Activated CD4-positive, alpha-beta T cell treated with anti-CD3 and anti-CD28 coated beads, Interleukin-2, Interleukin-4, amounts not matched to agents 100 ng/mL and 50 ng/mL, durations not matched to agents 16 hours and 8 hours (primary cell): ENCODE results near the gene KCTD21.
"Not testable (repeated sequence)": the region's sequence is repeated elsewhere in the genome, so short reads cannot be mapped to it uniquely, and the experiment has no call there.

ENCODE experiments used
- DNase-seq: peaks from one replicate; pipeline ENCODE4 v3.0.0-alpha.2; 2020; ENCODE audit warnings: low spot score

KCTD21 gene

DNA sequence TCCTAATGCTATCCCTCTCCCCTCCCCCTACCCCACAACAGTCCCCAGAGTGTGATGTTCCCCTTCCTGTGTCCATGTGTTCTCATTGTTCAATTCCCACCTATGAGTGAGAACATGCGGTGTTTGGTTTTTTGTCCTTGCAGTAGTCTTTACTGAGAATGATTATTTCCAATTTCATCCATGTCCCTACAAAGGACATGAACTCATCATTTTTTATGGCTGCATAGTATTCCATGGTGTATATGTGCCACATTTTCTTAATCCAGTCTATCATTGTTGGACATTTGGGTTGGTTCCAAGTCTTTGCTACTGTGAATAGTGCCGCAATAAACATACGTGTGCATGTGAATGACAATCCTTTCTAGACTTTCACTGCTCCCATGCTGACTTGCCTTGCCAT lies 12.6 kb downstream of the KCTD21 start:
- DNase-seq: not testable (repeated sequence)

DNA sequence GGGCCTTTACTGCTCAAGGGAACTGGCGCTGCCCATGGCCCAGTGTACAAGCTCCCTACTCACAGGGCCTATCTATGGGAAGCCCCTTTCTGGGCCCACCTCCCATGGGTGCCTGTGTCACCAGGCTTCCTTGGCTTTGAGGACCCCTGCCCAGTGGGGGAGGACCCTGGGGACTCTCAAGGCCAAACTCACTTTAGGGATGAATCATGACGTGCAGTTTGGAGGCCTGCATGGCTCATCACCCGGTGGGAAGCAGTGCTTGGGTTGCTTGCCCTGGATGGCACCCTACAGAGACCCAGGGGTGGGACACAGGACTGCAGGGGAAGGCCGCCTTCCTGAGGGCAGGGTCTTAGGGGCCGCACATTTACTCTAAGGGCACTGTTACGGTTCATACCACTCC lies 16.5 kb downstream of the KCTD21 start:
- no peak for DNase-seq

DNA sequence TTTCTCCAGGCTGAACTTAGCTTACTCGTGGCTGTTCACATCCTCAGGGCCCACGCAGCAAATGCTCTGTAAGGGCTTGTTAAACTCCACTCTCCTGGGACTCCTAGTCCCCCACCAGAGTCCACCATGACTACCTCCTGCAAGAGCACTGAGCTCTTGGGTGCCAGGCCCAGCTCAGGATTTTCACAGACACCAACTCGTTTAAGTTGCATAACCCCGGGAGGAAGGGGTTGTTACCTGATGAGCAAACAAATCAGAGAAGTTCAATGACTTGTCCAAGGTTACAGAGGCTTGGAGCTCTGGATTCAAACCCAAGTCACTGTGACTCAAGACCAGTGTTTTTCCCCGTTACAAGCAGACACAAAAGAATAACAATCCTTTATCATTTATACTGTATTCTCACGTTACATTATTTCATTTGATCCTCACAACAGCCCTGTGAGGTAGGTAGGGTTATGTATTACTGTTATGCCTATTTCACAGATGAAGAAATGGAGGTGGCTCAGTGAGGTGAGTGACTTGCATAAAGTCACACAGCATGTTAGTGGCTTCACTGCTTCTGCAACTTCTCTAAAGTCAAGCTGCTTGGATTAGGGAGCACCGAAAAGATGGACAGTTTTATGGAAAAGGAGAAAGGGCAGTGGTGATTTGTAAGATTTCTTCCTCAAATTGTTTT lies 17.4 kb downstream of the KCTD21 start:
- DNase-seq: no peak

DNA sequence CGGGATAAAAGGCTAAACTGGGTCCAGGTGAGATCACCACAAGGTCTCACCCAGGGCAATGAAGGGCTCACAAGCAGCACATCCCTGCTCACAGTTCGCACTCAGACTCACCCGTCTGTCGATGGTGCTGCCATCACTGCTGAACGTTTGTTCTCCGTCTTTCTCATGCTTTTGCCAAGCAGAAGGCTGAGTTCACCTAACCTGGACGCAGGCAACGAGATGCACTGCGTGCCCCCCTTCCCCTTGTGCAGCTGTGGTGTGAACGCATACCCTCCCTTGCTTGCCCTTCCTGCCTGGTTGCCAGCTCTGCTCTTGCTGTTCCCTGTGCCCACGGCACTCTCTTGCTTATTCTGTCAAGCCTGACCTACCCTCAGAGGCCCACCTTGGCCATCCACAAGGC lies 18.0 kb downstream of the KCTD21 start:
- no peak for DNase-seq

DNA sequence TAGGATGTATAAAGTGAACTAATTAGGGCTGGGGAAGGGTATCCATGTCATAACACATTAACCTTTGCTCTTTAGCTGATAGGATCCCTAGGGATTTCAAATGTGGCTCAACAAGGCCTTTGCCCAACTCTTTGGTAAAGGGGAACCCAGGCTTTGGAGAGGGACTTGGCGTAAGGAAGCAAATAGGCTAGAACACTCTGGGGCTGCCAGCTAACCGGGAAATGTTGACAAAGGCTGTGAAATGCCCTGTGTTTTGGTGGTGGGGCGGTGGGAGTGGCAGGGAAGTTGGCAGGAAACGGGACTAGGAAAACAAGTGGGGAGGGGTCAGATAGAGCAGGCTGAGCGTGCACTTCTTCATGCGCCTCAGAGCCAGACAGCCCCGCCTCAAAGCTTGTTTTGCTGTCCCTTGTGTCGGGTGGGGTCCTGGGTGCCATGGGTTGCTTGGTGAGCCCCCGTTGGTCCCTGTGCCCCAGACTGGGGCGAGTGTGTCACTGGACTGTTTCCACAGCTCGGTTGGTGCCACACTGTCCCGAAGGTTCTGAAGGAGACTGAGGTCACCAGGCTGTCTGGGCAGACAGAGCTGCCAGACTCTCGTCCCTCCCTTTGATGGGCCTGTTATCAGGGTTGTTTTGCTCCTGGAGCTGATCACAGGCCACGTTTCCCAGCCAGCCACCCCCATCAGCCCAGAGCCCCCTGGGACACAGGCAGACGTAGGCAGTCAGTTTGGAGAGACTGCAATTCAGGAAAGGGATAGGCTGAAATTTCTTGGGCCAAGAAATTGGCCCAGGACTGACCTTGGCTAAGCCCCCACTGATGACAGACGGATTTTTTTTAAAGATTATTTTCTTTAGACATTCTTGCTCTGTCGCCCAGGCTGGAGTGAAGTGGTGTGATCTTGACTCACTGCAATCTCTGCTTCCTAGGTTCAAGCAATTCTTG lies 19.6 kb downstream of the KCTD21 start:
- DNase-seq: no peak

DNA sequence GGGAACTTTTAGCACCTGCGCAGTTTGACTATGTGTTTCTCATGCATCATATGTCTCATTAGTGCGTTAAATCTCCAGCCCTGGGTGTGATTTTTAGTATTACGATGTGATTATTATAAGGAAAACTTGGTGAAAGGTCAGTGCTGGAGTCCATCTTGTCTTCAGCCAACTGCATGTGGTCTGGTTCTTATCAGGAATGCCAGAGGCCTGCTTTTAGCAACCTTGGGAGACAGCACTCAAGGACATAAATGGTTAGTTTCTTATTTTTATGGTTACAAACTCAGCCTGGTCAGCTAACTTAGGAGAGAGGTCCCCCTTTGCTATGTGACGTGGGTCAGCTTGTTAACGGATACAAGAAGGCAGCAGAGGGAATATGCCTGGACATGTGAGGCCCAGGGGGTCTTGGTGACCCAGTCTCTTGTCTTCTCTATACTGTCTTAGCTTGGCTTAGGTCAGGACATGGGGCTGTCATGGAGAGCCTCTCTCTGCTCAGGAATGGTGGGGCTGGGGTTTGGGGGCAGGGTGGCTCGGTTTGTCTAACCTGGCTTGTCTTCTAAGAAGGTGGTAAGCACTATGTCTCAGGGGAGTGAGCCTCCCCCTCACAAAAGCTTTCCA lies 21.5 kb downstream of the KCTD21 start:
- DNase-seq: no peak

DNA sequence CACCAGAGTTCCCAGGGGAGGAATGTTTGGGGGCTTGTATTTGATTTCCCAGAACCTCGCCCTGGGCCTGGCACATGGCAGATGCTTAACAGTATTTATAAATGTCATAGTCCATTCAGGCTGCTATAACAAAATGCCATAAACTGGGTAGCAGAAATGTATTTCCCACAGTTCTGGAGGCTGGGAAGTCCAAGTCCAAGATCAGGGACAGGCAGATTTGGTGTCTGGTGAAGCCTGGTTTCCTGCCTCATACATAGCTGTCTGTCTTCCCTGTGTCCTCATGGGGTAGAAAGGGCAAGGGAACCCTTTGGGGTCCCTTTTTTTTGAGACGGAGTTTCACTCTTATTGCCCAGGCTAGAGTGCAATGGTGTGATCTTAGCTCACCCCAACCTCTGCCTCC lies 24.0 kb downstream of the KCTD21 start:
- no peak for DNase-seq

DNA sequence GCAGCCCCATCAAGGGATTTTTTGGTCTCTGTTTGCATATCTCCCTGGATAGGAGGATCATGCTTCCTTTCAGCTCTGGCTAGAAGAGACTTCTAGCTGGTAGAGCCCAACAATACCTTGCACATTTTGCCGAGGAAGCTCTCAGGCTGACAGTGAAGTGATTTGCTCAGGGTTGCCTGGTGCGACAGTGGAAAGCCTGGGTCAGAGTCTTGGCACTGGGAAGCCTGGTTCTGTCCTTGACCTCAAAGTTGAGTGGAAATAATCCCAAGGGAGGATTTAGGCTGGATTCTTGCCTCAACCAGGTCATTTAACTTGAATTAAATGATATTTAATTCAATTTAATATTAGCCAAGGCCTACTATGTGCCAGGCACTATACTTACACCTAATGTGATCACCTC lies 24.6 kb downstream of the KCTD21 start:
- no peak for DNase-seq

DNA sequence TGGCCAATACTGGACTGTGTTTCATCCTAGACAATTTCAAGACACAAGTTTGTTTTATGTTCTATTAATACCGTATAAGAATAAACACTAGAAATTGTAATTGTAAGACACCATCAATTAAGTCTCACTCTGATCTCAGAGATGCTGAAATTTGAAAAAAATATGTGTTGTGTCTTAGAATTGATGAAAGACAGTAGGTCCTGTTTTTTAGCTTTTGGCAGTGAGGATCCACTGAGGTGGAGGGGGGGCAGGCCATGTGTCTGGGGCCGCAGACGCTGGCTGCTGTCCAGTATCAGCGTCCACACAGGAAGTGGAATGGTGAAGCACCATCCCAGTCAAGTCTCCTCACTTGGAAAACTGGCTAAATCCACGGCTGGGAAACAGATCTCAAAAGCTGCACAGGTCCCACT lies 26.5 kb downstream of the KCTD21 start:
- DNase-seq: no peak

DNA sequence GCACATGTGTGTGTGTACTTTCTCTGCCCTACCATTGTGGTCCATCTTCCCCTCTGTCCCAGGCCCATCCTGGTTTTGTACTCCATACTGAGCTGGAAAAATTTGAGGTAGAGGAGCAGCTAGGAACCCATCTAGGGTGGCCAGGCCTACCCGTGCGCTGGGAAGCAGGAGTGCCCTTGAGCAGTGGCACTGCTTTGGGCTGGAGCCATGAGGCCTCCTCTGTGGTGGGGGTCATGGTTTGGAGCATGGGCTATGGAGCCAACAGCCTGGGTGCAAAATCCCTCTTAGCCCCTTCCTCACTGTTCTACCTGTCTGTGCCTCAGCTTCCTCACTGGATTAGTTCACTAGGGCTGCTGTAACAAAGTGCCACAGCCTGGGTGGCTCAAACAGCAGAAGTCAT lies 27.1 kb downstream of the KCTD21 start:
- DNase-seq: no peak

DNA sequence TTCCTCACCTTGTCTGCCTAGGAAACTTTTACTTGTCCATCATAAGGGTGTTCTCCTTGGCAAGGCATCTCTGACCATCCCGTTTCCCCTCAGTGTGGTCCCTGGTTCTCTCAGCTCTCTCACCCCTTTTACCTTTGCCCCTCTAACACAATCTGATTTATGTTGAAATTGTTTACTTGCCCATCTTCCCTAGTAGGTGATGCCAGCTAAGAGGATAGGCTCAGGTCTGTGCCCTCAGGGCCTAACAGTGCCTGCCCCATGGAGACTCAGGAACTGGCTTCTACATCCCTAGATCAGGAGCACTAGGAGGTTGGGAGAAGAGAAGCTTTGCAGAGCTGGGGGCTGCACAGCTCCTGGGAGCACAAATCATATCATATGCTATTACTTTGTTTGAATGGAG lies 27.9 kb downstream of the KCTD21 start:
- no peak for DNase-seq

DNA sequence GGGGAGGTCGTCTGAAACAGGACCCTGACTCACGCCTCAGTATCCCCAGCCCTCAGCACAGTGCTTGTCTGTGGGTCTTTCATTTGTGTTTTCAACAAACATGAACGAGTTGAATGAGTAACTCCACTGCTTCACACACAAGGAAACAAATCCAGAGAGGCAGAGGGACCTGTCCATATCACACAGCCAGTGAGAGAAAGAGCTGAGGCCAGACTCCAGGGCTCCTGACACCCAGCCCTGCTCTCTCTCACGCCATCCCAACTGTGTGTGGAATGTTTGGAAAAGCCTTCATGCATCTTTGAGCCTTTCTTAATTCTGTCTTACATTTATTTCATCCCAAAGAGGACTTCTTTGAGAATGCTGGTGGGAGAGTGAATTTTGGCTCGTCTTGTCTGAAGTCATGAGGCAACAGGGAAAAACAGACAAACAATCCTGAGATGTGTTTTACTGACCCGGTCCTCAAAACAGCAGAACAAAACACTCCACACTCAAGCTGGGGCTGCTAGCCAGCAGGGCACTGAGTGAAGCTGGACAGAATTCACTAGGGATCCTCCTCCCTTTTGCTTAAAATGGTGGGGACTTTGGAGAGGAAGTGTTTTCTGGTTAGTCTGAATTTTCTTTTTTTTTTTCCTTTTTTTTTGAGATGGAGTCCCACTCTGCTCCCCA lies 29.3 kb downstream of the KCTD21 start:
- DNase-seq: no peak

DNA sequence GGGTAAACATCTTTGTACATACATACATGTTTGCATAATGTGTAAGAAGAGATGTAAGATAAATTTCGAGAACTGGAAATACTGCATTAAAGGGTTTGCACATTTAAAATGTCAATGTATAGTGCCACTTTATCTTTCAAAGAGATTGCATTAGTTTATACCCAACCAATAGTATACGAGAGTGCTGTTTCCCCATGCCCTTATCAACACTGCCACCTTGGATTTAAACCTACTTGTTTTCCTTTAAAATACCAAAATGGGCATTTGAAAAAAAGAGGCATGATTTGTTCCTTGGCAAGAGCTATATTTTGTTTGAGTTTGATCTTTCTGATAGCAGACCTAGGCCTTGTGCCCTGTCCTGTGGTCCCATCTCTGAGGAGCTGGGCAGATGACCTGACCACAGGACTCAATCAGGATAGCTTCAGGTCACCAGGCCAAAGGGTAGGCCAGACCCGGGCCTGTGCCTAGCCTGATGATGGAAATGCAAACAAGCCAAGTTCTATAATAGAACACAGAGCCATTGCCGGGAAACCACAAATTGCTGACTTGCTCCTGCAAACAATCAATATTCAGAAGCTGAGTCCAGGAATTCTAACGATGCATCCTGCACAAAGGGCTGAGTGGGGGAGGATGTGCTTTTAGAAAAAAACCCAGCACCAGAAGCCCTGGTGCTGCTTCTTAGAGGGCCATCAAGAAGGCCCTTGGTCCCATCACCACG lies 32.1 kb downstream of the KCTD21 start:
- no peak for DNase-seq

DNA sequence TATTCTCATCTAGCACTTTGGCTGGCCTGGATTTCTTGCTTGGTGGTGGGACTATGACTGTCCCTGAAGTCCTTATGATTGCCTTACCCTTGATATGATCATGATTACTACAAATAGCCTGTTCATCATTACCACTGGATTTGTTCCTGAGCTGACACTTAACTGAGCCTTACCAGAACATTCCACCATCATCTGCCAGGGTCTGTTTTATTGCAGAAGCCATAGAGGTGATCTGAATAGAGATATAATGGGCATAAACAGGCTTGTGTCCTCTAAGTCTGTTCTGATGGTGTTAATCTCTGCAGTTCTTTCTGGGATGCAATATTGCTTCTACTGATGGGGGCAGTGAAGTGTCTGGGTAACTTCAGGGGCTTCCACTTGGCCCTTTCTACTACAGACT lies 36.6 kb downstream of the KCTD21 start:
- no peak for DNase-seq

DNA sequence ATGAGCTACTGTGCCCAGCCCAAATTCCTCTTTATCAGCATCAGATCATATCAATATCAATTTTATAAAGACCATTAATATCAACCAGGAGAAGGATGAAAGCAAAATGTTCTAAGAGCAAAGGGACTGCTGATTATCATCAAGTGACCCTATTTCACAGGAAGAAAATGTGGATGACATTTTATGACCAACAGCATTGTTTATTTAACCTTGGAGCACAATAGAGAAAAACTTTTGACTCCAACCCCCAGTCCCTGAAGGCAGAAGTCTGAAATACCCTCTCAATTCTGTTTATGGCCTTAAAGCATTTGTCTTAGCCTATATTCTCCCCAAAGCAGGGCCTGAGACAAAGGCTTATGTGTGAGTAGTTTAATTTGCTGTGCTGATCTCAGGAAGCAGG lies 37.7 kb downstream of the KCTD21 start:
- no peak for DNase-seq

DNA sequence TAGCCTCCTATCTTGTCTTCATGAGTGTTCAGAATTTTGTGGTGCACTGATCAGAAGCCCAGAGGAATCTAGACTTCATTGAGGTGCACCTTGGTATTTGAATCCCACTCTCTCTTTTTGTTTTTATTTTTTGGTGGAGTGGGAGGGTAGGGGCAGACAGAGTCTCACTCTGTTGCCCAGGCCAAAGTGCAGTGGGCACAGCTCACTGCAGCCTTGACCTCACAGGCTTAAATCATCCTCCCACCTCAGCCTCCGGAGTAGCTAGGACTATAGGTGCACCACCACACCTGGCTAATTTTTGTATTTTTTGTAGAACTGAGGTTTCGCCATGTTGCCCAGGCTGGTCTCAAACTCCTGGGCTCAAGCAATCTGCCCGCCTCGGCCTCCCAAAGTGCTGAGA lies 38.1 kb downstream of the KCTD21 start:
- no peak for DNase-seq

DNA sequence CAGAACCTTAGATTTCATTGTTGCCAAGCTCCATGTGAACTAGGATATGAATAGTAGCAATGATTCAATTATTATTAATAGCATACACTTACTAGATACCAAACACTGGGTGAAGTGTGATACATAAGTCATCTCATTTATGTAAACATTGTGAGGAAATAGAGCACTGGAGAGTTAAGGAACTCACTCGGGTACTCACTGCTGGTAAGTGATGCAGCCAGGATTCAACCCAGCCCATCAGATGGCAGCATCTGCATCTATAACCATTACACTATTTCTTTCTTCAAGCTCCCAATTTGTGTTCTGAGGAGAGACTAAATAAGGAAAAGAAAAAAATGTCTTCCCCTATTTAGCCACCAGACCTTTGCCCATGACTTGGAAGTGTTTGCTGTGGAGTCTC lies 38.8 kb downstream of the KCTD21 start:
- DNase-seq: no peak

DNA sequence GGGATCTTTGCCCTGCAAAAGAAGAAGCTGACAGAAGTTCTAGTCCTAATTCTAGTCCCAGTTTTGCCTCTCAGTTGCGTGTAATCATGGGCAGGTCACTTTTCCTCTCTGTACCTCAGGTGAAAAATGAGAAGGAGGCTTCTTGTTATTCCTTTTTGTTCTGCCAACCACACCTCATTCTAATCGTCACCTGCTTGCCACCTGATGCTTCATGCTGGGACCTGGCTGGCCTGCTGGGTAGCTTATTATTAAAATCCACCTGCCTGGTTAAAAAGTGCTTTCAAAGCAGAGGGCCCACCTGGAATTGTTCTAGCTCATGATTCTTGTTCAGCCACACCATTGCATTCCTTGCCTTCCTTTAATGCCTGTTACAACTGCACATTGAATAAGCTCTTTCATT lies 40.6 kb downstream of the KCTD21 start:
- DNase-seq: no peak

DNA sequence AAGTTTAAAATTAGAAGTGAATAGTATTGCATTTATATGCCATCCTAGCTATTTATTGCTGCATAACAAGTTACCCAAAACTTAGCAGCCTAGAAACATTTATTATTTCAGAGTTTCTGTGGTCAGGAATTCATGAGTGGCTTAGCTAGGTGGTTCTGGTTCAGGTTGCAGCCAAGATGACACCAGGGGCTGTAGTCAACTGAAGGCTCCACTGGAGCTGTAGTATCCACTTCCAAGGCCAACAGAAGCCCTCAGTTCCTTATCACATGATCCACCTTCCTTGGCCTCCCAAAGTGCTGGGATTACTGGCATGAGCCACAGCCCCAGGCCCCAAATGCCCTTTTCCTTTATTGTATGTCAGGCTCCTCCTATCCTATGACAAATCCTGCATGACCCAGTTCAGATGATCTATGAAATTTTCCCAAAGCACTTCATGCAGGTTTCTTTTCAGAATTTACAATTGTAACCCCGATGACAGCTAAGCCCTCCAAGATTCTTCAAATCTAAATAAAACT lies 42.9 kb downstream of the KCTD21 start:
- no peak for DNase-seq

DNA sequence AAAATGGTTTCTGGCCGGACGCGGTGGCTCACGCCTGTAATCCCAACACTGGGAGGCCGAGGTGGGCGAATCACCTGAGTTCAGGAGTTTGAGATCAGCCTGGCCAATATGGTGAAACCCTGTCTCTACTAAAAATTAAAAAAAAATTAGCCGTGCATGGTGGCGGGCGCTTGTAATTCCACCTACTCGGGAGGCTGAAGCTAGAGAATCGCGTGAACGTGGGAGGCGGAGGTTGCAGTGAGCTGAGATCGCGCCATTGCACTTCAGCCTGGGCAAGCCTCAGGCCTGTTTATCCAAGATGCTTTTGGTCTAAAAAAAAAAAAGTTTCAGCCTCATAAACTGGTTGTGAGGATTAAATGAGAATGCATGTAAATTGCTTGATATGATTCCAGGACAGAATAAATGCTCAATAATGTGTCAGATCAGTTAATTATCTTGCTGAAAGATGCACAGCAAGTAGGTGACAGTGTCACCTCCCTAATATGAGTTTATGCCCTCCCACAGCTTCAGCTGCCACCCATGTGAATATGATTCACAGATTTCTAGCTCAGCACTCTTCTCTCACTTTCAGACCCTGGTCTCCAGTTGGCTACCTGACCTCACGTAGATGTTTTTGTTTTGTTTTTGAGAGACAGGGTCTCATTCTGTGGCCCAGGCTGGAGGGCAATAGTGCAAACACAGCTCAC lies 47.9 kb downstream of the KCTD21 start:
- DNase-seq: no peak
